GM18508 (cell line): ENCODE data around the gene TXLNB.
A peak's percentile ranks its signal among the peaks of the same experiment; 100 is the strongest.

ENCODE experiments used
- ATAC-seq: cut with Tn5 transposase; IDR thresholded peaks from one replicate; pipeline ENCODE4 v1.9.1; 2021; ENCODE audit warnings: moderate number of reproducible peaks; ENCODE audit not compliant: insufficient read depth, unreplicated experiment

TXLNB gene

DNA sequence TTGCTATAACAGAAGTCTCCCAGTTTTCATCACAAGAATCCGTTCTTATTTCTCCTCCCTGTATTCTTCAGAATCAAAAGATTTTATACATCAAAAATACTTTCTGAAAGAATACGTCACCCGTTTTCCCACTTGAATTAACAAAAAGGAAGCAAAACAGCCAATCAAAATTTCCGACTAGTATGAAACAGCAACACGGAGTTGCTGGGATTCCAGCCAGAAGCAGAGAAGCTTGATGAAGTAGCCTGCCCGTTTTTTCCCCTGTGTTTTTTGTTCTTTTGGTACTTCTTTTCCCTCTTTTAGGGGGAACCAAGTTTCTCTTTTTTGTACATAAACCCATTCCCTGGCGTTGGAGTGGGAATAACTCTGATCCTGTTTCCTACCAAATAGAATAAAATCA lies 14.6 kb downstream of the TXLNB start:
- ATAC-seq, result no peak

DNA sequence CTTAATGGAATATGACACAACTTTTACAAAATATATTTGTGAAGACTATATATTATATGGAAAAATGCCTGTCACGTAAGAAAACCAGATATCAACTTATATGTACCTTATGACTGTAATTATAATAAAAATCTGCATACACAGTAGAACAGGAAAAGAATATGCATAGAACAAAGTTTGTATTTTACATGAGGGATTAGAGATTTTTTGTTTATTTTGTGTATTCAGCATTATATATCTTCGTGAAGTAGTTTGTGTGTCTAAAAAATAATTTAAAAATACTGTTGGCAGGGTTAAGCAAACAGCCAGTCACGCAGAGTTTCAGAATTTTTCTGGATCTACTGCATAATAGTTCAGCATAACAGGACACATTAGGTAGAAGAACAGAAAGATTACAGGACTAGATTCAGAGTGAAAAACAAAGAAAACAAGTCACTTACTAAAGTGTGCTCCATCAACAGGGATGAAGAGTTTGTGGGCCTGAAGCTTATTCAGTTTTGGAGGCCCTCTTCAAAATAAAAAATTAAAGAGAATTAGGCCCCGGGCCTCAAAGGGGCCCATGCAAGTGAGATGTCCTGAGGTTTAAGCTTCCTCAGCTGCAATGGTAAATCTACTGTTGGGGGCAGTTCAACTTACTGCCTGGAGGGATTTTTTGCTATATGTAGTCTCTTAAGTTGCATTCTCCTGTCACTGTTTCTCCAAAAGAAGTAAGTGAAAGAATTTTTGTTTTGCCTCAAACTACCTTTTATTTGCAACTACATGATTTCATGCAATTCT lies 16.3 kb downstream of the TXLNB start:
- ATAC-seq, result no peak

DNA sequence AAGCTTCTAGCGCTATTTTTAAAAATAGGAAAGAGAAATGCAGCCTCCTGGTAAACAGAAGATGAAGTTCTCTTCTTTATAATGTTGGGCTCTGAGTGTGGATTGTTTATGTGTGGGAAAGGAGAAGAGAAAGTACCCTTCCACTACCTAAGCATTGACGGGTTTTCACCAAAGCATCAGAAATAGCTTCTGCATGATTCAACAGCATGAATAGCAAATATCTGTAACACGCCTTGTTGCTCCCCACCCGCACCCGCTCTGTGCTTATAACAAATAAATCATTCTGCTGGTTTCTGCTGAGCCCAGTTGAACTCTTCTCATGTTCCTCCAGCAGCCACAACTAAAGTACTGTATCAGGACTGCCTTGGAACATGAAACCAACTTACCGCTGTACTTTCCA lies 20.7 kb downstream of the TXLNB start:
- ATAC-seq, result peak; percentile 71

DNA sequence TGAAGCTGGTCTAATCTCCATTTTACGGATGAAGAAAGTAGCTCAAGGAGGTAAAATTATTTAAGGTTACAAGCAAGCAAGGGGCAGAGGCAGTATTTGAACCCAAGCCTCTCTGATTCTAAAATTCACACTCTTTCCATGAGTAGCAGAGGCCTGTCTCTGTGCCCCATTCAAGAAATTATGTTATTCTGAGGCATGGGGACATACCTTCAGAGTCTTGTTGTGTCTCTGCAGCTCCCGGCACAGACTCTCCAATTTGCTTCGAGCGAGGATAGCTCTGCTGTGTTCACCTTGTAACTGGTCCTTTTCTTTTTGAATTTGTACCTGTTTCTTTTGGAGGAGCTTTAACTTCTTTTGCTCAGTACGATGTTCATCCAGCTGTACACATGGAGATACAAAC lies 21.5 kb downstream of the TXLNB start:
- ATAC-seq, result no peak

DNA sequence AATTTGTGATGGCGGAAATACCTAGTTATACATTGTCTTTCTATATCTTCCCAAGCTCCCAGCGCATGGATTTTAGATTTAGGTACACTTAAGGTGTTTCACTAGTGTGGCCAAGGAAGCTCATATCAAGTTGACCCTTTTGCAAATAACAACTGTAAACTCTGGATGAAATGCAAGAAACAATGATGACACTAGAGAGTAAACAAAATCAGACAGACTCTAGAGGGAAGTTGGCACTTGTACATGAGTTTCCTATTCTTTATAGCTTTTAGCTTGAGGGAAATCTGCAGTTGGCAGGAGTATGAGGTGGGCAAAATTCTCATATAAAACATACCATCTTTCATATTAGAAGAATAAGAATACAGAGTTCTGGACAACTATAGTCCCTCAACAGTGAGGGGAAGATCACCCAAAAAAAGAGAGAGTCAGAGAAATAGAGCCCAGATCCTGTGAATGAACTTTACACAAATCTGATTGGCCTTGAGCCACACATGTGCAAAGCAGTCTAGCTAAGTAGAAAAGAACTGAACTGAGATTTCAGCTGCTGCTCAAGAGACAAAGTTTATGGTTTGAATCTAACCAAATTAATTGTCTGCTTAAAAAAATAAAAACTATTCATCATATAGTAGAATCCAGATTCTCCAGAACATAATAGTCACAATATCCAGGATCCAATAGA lies 26.1 kb downstream of the TXLNB start:
- no peak for ATAC-seq

DNA sequence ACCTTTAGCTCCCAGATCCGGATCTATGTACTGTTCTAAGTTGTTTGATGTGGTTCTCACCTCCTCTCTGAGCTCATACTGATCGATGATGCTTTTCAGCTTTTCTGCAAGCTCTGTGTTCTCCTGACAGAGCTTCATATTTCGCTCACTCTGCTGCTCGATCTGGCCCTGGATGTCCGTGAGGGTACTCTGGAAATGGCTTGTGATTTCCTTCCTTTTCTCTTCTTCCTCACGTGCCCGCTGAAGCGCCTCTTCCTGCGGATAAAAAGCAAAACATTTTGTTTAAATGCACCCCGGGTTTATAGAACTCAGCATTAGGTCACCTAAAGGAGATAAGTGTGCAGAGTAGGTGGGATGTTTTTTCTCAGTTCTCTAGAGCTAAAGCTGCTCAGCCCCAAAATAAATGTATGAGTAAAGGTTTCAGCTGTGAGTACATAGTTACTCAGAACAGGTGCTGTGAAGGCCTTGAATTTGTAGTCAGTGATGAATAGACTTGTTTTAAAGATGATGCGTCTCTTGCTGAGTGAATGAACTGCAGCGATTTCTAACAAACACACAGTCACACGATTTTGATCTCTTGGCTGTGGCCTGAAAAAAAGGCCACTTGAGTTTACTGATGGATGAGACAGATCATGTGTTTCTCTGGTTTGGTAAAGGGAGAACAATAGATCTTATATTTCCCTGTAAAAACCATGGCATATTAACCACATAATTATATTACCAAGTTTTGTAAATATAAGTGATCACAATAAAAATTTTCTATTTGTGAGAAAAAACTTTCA lies 29.1 kb downstream of the TXLNB start:
- ATAC-seq, result peak; percentile 91

DNA sequence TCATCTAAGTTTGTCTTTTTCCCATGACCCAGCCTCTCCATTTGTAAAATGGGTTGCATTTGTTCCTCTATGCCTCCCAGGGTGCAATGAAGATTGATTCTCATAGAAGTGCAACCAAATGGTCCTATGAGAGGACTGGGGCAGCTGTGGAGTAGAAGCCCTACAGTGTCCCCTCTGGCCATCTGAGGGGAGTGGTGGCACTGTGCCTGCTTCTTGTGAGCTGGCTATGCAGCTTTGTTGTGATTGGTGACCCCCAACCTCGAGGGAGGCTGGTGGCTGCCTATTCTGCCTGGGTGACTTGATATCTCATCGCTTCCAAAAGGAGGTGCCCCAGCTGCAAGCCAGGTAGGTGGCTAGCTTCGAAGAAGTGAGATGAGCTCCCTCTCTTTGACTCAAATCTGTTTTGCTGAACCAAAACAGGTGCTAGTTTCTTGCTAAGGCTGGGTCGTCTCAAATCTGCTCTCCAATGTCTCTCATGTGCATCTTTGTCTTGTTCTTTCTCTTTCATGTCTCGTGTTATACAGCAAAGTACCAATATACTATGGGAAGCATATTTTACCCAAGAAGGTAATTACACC lies 33.9 kb downstream of the TXLNB start:
- ATAC-seq, result no peak

DNA sequence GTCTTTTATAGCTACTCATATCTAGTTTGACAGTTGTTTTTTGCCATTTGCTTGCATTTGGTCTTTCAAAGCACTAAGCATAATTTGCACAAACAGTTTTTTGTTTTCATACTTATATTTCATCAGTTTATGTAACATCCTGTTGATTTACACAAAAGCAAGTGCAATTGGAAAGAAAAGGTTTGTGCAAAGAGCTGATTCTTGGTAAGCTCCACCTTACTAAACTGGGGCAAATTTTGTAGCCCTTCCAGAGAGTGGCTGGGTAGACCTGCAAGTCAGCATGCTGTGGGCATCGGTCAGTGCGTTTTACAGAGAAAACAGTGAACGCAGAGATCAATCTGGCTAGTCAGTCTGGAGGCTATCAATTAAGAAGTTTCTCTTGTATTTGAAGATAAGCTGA lies 34.5 kb downstream of the TXLNB start:
- no peak for ATAC-seq

DNA sequence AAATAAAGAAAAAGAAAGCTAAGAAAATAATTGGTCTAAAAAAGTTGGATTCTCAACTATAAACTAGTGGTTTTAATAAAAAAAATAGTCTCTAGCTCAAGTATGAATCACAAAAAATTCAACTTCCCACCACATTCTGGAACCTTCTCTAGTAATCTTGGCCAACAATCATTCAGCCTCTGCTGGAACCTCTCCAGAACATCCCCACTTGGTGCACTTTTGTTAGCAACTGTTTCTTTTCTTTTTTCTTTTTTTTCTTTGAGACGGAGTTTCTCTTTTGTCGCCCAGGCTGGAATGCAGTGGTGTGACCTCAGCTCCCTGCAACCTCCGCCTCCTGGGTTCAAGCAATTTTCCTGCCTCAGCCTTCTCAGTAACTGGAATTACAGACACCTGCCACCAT lies 35.7 kb downstream of the TXLNB start:
- ATAC-seq, result no peak

DNA sequence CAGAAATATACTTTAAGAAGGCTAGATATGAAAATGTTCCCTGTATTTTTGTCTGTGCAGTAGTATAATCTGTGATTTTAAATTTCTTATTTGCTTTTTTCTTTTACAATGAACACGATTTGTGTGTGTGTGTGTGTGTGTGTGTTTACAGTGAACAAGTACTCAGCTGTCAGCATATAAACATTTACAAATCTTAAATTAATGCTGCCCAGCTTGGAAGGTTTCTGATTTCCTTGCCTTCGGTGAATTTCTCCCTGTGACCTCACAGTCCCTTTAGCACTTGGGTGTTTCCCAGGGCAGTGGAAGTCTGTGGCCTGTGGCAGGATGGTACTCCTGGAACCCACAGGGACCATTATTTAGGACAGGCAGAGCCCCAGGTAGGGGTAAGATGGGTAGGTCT lies 37.6 kb downstream of the TXLNB start:
- no peak for ATAC-seq

DNA sequence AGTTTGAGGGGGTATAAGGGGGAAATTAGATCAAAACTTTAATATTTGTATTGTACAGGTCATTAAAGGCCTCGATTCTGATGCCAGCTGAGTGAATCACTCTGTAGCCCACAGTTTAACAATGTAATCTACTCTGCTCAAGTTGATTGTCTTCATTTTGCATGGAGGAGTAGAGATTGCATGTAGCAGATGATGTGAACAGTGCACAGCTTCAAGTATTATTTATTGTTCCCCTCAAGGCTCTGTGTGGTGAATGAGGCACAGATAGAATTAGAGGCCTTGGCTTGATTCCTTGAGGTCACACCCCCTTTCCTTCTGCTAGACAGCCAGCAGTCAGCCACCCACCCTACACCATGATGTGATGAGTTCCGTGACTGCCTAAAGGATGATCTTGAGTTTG lies 38.1 kb downstream of the TXLNB start:
- ATAC-seq, result no peak

DNA sequence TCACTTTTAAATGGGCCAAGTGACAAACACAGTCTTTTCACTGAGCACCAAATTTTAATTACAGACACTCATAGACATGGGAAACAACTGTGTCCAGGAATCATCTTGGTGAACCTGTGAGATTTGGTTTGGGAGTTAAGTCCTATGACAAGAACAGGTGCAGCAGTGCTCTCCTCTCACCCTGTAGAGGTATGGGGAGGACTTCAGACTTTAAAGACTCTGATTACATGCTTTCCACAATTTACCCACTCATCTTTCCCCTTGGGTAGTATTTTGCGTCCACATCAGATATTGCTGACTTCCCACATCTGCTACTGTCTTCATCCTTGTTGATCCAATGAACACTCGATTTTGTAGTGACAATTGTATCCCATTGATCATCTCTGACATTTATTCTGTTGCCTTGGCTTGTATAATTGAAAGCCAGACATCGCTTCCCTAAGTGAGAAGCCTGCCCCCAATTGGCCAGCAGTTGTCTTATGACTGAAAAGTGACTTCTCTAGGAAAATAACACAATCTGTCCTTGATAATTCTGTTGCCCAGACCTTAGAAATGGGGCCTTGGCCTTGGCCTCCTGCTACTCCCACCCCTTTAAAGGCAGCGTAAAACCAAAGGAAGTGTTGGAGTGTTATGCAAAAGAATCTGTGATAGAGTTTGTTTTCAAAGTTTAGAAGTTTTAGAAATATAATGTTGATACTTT lies 40.0 kb downstream of the TXLNB start:
- ATAC-seq, result no peak

DNA sequence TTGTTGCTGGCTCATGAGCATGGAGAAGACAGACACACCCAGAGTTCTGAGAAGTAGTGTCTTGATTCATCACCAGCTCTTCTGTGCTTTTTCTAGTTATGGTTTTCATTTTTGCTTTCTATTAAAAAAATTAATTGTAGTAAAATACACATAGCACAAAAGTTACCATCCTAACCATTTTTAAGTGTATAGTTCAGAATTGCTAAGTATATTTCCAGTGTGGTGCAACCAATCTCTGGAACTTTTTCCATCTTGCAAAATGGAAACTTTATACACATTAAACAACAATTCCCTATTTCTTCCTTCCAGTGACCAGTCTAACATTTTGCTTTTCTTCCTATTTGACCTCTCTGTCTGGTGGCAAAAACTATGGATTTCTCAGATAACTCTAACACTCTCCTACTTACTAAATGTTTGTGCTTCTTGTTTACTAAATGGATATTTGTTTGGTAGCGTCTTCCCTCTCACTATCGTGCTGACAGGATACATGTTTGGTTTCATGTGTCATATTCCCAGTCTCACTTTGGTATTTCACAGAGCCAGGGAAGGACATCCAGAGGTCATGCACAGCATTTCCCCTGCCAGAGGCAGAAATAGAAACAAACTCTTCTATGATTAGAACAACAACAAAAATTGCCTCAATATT lies 40.6 kb downstream of the TXLNB start:
- ATAC-seq, result peak; percentile 23

DNA sequence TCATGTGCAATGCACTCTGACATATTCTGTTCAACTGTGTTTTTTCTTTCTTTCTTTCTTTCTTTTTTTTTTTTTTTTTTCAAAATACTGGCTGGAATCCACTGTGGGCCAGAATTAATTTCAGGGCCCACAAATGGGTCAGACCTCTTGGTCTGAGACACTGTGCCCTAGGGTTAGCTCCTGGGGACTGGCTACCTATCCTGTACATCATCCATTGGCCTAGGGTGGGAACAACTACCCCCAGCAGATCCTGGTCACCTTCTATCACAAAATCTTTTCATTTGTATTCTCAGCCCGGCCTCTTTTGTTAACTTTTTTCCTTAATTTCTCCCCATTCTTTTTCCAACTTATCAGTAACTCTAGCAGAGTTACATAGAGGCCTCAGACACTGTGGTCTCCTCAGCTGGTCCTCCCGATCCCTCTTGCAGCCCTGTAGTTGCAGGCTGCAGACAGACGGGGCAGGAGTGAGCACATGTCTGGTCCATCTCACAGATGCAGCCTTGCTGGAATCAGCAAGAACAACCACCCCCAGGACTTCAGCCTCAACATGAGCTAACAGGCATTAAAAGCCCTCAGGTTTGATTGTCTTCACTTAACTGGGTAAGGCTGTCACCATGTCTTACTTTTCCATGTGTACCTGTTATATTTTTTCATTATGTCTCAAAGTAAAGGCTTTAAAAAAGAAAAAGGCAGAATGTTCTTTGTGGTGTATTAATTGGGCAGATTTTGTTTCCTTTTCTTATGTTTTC lies 41.3 kb downstream of the TXLNB start:
- peak; percentile 97 for ATAC-seq

DNA sequence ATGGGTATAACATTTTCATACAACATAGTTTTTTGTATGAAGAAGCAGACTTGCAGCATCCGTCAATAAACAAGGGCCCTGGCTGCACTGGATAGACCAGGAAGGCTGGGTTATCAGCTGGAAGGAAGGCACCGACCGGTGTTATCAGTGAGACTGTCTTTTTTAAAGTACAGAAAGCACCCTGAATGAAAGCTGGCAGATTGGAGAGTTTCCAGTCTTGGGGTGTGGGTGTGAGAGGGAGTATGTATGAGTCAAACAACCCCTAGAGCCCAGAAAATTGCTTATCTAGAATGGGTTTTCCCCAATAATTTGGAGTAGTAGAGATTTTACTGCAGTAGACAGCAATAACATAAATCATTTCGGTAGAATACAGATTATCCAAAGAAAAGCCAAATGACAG lies 42.4 kb downstream of the TXLNB start:
- ATAC-seq, result no peak

DNA sequence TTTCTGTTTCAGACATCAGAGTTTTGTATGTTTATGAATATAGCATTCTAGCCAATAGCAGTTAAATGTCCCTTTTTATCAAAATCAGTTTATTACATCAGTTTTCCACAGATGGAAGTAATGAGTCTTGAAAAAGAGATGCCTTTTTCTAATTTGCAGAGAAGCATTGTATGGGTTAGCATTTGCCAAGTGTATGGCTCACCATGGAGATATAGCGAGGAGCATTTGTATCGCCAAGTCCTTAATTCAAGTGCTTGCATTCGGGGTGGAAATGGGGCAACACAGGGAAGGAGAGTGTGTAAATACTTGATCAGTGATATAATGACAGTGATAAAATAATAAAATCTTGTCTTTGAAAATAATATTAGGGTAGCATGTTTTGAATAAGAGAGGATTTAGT lies 42.9 kb downstream of the TXLNB start:
- ATAC-seq, result no peak

DNA sequence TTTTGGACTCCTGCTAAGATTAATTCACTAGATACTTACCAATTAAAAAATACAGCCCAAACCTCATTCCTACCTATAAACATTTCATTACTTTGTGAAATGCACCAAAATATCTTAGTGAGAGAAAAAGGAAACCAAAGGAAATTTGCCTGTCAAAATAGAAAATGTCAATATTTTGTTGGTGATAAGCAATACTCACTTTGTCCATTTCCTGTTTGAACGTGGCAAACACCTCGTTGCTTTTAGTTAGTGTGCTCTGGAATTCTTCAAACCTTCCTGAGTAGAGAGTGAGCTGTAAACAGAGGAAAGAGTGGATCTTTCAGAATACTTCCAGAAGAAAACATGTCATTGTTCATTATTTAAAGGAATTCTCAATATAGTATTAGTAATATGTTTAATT lies 44.2 kb downstream of the TXLNB start:
- ATAC-seq, result no peak

DNA sequence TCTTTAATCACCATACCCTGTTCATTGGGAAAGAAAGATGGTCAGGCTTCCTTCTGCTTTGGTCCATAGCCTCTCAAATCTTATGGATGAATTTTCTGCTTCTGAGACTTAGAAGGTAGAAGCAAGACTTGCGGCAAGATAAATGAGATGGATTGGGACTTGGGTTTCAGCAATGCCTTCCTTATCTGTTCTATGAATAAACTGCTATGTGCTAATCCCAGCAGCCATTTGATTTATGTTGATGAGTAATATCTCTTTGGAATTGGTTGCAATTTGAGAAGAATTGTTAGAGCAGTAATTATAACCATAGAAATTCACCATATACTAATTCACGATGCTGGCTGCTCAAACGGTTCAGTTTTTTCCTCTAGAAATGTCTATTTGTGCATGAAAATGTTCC lies 48.3 kb downstream of the TXLNB start:
- ATAC-seq, result no peak
